GM18870 (cell line): ENCODE data around the gene MYO15A.

ENCODE experiments used
- ATAC-seq: cut with Tn5 transposase; IDR thresholded peaks from one replicate; pipeline ENCODE4 v1.9.1; 2021; ENCODE audit warnings: moderate library complexity; ENCODE audit not compliant: unreplicated experiment

Gene MYO15A

DNA sequence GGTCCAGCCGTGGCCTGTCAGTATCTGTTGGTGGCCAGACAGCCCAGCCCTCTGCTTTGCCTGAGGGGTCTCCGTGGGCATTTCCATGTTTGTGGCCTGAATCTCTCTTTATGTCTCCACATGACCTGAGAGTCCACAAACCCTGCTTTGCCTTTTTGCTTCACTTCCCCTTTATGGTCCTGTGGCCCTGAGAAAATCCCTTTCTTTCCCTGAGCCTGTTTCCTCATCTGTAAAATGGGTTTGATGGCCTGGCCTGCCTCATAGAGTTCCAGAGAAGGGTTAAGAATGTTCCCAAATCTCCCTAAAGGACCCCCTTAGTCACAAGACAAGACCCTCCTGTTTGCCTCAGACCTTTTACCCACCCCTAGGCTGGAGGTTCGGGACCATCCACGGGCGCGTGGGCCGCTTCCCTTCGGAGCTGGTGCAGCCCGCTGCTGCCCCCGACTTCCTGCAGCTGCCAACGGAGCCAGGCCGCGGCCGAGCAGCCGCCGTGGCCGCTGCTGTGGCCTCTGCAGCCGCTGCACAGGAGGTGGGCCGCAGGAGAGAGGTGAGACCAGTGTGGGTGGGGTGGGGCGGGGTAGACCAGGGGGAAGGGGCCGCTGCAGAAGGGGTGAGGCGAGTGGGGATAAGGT is 48.9 kb downstream of the MYO15A start:
- no peak for ATAC-seq

DNA sequence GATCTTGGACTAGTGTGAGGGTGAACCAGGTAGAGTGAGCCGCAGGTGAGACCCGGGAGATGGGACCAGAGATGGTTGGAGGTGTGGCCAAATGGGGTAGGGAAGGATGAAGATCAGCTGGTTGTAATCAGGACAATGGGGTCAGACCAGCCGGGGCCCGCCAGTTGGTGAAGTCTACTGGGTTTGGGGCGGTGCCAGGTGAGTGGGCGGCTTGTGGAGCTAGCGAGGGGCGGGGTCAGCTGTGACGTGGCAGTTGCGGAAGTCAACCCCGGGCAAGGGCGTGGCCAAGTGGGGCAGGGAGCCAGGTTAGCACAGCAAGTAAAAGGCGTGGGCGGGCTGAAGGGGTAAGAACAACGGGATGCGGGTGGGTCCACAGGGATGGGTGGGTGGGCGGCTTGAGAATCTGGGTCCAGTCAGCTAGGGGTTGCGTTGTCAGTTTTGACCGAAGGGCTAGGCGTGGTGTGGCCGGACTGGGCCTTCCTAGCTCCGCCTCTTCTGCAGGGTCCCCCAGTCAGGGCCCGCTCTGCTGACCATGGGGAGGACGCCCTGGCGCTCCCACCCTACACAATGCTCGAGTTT is 49.6 kb downstream of the MYO15A start:
- ATAC-seq: no peak

DNA sequence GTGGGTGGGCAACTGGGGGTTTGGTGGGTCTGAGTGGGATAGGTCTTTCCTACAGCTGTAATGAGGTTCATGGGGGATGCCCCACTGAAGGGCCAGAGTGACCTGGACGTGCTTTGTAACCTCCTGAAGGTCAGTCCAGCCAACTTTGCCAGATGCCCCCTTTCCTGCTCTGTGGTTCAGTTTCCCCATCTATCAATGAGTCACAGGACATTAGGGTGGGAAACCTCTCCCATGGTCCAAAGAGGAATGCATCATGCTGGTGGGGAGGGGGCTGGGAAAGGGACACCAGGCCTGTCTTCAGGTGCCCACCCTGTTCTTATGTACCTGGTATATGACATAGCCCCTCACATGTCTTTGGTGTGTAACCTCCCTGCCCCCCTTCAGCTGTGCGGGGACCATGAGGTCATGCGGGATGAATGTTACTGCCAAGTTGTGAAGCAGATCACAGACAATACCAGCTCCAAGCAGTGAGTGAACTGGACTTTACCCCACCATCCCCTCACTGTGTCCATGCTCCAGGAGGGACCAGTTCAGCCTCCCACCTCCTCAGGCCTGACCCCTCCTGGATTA is 51.1 kb downstream of the MYO15A start:
- no peak for ATAC-seq

DNA sequence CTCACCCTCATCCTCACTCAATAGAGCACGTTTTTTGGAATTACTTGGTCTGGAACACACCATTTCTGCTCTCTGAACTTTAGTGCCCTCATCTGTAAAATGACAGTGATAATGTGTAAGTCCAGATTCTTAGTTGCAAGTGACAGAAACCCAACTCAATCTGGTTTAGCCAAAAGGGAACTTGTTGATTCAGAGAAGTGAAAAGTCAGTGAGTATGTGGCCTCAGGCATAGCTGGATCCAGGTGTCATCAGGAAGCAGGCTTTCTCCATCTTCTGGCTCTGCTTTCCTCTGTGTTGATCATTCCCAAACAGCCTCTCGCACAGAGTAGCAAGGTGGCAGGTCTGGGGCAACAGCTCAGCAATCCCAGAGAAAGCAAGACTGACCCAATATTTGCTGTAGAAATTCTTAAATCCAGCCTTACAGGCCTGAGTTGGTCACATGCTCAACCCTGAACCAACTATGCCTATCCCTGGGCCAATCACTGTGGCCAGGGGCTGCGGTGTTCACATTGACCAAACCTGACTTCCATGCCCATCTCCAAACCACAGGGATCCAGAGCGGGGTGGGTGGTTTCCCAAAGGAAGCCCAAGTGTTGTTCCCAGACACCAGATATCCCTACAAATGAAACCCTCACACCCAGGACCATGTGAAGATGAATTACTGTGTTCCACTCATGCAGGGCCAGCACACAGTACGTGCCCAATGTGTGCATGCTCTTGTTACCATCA is 51.7 kb downstream of the MYO15A start:
- no peak for ATAC-seq

DNA sequence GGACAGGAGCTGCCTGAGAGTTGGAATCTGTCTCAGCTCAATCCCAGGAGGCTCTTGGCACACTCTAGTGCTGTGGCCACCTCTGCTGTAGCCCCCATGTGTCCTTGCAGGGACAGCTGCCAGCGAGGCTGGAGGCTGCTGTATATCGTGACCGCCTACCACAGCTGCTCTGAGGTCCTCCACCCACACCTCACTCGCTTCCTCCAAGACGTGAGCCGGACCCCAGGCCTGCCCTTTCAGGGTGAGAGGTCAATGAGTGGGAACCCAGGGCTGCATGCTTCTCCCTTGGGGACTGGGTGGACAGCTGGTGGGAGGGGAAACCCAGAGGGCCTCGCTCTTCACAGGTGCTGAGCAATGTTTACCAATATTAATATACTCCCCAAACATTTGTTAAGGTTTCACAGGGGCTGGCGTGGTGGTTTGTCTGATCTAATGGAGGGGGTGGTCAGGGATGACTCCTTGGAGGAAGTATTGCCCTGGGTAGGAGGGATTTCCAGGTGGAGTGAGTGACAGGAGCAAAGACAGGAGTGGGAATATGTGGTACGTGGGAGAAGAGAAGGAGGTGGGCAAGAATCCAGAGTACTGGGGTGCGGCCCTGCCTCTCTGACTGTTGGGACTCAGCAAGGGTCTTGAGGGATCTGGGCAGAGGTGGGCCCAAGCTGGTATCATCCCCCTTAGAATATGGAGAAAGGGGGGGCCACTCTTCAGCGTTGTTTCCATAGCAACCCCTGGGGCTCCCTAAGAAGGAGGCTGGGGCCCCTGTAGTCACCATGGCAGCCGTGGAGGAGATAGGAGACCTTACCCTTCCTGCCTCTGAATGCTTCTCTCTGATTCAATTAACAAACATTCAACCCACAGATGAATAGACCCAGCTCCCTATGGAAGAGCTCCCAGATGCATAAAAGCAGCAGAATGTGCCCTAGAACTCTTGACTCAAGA is 52.9 kb downstream of the MYO15A start:
- no peak for ATAC-seq

DNA sequence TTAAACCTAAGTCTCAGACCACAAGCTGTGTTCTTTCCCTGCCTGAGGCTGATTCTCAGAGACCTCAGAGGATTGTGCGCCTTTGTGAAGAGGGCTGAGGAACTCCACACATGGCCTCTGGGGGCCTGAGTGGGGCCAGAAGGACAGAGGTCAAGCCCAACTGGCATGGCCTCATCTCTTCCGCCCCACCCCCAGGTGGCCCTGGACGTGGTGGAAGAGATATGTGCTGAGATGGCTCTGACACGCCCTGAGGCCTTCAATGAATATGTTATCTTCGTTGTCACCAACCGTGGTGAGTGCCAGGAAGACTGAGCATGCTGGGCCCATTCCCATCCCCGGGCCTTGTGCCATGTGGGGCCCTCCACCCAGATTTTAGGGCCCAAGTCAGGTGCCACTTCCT is 55.0 kb downstream of the MYO15A start:
- ATAC-seq: no peak

DNA sequence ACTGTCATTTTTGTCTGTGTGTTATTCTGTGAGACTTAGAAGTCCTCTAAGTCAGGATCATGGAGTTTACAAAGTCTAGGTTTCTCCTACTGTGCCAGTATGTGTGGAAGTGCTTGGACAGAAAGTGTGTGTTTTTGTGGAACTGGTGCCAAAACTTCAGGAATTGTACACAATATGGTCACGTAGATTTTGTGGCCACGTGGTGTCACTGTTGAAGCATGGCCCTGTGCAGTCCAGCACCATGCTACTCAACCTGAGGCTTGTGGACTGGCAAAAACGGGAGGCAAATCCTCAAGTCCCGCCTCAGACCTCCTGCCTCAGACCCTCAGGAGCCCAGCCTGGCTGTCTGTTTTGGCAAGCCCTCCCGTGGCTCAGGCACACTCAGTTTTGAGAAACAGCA is 58.3 kb downstream of the MYO15A start:
- ATAC-seq: no peak

DNA sequence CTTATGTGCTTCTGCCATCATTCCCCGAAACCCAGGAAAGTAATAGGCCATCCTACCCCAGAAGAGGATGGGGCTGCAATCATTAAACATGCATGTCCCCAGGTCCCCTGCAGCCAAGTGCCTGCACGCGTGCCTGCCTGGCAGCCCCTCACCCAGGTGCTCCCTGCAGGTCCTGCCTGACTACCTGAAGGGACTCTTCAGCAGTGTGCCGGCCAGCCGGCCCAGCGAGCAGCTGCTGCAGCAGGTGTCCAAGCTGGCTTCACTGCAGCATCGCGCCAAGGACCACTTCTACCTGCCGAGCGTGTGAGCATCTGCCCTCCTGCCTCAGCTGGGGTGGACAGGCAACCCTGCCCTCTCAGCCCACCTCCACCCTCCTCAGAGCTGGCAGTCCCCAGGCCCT is 58.9 kb downstream of the MYO15A start:
- ATAC-seq: no peak

DNA sequence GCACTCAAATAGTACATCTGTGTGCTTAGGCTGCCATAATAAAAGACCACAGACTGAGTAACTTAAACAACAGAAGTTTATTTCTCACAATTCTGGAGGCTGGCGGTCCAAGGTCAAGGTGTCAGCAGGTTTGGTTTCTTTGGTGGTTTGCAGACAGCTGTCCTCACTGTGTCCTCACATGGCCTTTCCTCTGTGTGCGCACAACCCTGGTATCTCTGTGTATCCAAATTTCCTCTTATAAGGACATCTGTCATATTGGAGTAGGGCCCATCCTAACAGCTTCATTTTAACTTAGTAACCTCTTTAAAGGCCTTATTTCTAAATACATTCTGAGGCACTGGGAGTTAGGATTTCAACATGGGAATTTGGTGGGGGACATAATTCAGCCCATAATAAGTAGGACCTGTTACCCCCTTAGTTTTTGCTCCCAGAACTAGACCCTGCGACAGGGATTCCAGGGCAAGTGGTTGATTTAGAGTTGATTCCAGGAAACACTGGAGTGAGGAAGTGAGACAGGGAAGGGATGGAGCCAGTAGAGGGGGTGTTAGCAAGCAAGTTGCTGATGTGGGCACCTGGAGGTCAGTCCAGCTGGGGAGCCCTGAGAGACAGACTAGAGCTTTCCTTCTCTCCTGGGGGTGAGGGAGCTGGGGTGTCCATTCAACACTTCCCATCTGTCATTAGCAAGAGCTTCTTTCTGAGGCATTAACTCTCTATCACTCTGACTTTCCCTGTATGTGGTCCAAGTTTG is 64.1 kb downstream of the MYO15A start:
- no peak for ATAC-seq

DNA sequence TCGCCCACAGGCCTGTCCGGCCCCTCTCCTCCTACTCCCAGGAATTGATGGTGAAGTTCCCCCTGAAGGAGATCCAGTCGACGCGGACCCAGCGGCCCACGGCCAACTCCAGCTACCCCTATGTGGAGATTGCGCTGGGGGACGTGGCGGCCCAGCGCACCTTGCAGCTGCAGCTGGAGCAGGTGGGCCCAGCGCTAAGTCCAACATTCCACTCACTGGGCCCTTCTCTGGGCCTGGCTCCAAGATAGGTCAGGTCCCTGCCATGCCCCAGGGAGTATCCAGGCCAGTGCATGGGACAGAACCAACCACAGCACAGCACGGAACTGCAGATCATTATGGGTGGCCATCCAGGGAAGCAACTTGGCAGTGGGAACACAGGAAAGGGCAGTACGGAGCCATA is 65.2 kb downstream of the MYO15A start:
- ATAC-seq: no peak

DNA sequence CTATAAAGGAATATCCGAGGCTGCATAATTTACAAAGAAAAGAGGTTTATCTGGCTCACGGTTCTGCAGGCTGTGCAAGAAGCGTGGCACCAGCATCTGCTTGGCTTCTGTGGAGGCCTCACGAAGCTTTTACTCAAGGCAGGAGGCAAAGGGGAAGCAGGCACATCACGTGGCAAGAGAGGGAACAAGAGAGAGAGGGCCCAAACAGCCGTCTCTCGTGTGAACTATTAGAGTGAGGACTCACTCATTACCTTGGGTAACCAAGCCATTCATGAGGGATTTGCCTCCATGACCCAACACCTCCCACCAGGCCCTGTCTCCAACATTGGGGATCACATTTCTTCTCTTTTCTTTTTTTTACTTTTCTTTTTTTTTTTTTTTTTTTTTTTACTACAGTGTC is 67.6 kb downstream of the MYO15A start:
- no peak for ATAC-seq

DNA sequence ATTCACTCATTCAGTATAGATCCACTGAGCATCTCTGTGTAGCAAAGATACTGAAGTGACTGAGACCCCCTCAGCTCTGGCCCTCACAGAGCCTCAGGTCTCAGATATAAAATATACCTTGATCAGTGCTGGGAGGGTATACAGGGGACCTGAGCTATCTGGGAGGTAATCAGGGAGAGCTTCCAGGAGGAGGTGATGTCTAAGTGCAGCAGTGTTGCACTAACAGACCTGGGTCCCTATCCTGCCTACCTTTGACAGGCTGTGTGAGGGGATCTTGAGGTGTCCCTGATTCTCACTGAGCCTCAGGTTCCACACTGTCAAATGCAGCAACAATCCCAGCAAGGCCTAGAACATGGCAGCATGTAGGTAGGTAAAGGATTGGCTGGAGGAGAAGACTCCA is 68.6 kb downstream of the MYO15A start:
- no peak for ATAC-seq

DNA sequence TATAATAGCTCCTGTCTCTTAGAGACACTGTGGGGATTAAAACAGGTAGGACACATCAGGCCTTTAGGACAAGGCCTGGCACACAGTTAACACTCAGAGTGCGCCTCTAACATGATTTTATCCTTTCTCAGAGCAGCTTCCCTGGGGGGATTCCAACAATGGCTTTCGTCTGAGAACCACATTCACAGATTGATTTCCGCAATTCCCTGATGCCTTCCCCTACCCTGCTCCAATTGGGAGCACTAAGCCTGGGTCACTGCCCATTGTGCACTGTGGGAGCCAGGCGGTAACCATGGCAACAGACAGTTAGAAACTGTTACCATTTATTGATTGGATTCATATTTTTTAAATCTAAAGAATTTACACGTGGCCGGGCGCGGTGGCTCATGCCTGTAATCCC is 69.2 kb downstream of the MYO15A start:
- no peak for ATAC-seq

DNA sequence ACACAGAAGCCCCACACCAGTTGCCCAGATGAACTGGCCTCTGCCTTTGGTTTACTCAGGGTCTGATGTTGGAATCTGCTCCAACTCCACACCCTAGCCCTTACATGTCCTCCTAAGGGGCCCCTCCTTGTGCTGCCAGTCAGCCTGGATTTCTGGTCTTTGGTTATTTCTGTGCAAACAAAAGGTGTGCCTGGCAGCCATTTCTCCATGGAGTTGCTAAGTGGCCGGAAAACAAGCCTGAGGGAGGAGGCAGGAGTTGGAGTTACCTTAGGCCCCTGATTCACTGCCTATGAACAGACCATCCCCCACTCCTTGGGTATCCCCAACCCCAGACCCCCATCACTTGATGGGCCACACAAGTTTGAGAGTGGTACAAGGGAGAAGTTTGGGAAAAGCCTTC is 70.6 kb downstream of the MYO15A start:
- ATAC-seq: no peak

DNA sequence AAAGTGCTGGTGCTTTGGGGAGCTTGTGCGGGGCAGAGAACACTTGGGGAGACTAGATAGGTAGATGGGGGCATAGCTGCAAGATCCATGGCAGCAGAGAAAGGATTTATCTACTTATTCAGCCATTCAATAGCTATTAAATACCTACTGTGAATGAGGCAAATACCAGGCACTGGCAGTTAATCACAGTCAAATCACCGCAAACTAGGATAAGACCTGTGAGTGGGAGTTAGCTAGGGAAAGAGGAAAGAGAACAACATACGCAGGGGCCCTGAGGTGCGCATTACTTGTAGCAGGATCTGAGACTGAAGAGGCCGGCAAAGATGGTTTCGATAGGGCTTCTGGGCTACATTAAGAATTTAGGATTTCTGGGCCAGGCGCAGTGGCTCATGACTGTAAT is 71.2 kb downstream of the MYO15A start:
- no peak for ATAC-seq

DNA sequence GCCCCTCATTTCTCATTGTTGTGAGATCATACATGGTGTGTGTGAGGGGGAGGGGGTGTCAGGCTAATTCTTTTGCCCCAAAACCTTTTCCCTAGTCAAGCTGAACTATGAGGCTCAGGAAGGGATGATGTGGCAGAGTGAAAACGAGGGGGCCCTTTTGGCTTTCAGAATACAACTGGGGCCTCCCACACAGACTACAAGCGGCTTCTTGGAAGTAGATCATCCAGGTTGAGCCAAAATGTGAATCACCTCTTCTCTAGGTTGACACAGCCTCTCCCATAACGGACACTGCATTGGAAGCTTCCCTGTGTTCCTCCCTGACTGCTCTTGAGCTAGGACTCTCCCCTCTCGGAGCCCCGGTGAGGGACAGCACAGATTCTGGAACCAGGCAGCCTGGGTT is 72.8 kb downstream of the MYO15A start:
- ATAC-seq: no peak

DNA sequence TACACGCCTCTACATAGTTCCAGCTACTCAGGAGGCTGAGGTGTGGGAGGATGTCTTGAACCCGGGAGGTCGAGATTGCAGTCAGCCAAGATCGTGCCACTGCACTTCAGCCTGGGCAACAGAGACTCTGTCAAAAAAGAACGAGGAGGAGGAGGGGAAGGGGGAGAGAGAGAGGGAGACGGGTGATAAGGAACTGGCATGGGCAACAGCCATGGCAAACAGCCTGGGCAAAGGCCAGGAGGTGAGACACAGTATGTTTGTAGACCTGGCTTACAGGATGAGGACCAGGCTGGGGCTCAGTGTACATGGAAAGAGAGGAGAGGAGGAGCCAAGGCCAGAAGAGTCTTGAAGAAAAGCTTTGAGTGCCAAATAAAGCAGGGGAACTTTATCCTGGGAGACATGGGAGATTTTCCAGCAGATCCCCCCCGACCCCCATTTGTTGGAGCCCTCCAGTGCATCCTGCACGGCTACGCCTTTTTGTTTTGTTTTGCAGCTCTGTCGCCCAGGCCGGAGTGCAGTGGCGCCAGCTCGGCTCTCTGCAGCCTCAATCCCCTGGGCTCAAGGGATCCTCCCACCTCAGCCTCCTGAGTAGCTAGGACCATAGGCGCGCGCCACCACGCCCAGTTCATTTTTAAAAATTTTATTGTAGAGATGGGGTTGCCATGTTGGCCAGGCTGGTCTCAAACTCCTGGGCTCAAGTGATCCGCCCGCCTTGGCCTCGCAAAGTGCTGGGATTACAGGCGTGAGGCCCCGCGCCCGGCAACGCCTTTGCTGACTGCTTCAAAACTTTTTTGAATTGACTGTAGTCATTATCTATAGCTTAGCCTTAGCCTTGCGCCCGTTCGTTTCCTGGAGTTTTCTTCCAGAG is 73.8 kb downstream of the MYO15A start:
- ATAC-seq: no peak

DNA sequence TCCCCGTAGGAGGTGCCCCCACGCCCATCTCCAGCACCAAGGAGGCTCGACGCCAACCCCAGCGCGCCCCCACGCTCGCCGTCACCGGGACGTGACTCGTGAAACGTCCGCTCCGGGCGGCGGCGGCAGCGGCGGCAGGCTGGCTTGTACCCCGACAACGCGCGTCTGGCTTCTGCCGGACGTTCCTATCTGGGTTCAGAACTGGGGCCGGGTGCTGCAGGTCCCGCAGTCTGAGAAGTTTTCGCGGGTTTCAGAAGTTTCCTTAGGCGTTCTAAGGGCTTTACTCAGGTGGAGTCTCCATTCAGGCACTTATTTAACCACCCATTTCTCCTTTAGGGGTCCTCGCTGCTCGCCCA is 74.4 kb downstream of the MYO15A start:
- peak; percentile 25 for ATAC-seq

DNA sequence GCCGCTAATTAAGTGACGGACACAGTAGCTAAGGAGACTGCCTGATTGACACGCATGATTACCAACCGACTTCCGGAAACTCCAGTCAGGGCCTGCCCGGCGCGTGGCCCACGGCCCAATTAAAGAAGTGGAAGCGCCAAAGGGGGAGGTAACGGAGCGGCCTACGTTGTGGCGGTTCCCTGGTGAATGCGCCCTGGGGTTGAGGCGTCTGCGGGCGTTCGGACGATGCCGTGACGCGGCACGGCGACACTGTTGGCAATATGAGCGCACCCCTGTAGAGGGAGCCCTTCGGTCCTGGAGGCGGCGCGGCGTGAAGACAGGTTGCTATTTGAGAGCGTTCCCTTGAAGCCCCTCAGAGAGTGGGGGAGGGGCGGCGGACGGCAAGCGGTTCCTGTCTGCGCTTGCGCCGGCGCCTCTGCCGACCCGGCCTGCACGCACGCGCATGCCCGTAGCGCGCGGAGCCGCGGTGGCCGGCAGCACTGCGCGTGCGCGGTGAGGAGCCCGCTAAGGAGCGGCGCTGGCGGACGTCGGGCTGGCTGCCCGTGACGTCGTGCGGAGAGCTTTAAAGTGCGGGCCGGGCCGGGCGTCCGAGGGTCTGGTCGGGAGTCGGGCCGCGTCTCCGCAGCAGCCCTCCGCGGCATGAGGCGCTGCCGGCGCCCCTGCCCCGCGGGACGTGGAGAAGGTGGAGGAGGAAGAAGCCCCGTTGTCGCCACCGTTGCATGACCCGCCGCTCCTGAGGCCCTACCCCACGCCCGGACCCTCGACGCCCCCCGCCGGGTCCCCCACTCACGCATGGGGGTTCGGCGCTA is 75.0 kb downstream of the MYO15A start, which contains the start of gene ALKBH5:
ALKBH5 (plus strand) TSS at position 495 of the 809 bp plus-strand sequence. CDS start 416 bp downstream, outside the sequence.
- peak; percentile 84 for ATAC-seq
